HG03060 (cell line): ENCODE measurements around the gene KBTBD4.

Experiments
- ATAC-seq: cut with Tn5 transposase; IDR thresholded peaks from one replicate; pipeline ENCODE4 v1.9.1; 2021; ENCODE audit warnings: low read depth, moderate number of reproducible peaks; ENCODE audit not compliant: unreplicated experiment

KBTBD4 gene

DNA sequence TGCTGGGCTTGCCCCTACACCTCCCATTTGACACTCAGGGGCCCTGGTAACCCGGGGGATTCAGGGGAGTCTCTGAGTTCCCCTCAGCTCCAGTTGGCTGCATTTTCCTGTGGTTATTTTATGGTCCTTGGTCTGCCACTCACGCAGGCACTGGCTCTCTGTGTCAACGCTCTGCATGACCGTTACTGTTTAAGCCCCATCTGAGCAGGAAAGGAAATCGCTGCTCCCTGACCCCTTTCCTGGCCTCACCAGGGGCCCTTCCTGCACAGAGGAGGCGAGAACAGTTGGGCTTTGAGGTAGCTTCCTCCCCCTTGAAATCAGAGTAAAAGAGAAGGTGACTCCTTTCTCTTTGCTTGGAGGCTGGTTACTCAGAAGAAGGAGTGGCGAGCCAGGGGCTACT lies 13.0 kb upstream of the KBTBD4 start:
- ATAC-seq = no peak

- ATAC-seq = no peak
Observed at GRCh38 chr11:47589977-47590861, 11.4 kb upstream of the KBTBD4 start.

- no peak for ATAC-seq
Observed at GRCh38 chr11:47589584-47589976, 10.8 kb upstream of the KBTBD4 start.

DNA sequence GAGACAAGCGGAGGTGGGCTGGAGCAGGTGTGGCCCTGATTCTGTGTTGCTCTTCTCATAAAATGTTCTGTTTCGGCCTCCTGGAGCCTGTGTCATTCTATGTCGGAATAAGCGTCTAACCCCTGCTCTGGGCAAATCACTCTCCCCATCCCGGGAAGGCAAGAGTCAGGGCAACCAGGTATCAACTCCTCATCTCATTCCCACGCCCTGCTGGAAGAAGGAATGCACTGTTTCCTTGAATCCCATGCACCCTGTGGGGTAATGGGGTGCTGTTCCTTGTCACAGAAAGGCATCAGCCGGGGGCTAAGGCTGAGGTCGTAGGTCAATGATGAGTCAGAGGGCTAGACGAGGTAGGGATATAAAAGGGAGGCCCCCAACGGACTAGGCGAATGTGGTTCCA lies 10.3 kb upstream of the KBTBD4 start:
- ATAC-seq = no peak

DNA sequence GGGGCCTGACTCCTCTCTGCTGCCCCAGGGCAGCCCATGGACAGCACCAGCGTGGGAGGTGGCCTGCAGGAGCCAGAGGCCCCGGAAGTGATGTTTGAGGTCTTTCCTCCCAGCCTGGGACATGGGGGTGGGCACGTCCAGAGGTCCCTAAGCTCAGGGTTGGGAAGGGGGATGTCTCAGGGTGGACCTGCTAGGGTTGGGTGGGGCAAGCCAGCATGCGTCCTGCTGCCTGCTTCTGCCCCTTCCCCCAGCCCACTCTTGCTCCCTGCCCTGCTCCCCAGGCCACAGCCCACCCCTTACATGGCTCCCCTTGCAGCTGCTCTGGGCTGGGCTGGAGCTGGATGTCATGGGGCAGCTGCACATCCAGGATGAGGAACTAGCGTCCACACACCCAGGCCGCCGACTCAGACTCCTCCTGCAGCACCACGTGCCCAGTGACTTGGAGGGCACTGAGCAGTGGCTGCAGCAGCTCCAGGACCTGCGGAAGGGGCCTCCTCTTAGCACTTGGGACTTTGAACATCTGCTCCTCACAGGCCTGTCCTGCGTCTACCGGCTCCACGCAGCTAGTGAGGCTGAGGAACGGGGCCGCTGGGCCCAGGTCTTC lies 9.1 kb upstream of the KBTBD4 start:
- no peak for ATAC-seq

GRCh38 chr11:47587039-47587716 lies 8.4 kb upstream of the KBTBD4 start:
- ATAC-seq = no peak

DNA sequence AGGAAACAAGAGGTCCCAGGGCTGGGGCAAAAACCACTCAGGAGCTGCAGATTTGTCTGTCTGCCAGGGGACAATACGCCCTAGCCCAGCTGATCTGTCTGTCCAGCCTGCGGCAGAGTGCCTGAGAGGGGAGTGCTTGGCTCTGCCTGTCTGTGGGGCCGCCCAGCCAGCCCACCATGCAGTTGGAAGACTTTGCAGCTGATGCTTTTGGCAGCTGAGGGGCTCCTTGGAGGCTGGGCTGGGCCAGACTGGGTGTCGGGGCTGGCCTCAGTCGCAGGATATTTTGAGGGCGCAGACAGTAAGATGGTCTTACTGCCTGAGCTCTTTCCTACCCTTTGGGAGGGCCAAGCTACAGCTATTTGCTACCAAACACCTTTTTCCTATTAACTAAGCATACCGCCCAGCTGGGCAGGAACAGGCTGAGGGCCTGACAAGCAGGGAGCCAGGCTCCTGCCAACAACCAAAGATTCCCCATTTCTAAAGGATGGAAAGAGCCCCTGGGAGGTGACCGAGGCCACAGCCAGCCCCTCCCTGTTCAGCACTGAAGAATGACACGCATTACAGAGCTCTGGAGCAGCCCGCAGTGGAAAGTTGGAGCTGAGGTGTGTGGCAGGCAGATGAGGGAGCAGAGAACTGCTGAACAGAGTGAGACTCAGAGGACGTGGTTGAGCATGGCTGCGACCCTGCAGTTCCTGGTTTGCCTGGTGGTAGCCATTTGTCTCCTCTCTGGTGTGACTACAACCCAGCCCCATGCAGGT lies 7.5 kb upstream of the KBTBD4 start, which contains the start of gene FAM180B:
Gene FAM180B (plus strand): TSS at position 581 of the 758 bp plus-strand sequence. CDS start 91 bp downstream, at position 672.
- no peak for ATAC-seq

- ATAC-seq = no peak
Observed at GRCh38 chr11:47583844-47584243, 5.1 kb upstream of the KBTBD4 start.

DNA sequence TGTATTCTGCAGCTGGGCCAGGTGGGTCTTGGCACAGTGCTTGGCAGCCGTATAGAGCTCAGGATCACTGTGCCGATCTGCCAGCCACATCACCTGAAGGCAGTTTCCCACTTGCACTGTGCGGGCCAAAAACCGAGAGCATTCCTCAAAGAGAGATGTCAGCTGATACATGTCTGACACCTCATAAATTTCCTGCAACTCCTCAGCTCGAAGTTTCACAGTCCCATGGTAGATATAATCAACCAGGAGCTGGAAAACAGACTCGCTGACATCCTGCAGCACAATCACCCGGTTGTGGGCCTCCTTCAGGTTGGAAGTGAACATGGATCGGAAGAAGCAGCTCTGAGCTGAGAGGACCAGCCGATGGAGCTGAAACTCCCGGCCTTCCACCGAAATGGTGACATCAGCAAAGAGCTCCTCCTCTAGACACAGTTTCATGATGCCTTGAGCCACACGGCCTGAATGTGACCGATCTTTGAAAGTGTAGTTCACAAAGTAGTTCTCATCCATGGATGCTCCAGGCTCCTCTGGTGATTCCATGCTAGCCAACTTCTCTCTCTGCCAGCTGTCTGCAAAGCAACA lies 1.2 kb downstream of the KBTBD4 start:
- ATAC-seq = no peak

GRCh38 chr11:47573321-47573720 lies 5.4 kb downstream of the KBTBD4 start:
- ATAC-seq = no peak

- no peak for ATAC-seq
Observed at GRCh38 chr11:47572715-47573255, 6.0 kb downstream of the KBTBD4 start.

- no peak for ATAC-seq
Observed at GRCh38 chr11:47571895-47572294, 6.9 kb downstream of the KBTBD4 start.

- ATAC-seq = no peak
Observed at GRCh38 chr11:47571357-47571729, 7.4 kb downstream of the KBTBD4 start.

- ATAC-seq = no peak
Observed at GRCh38 chr11:47570651-47571356, 8.0 kb downstream of the KBTBD4 start.

DNA sequence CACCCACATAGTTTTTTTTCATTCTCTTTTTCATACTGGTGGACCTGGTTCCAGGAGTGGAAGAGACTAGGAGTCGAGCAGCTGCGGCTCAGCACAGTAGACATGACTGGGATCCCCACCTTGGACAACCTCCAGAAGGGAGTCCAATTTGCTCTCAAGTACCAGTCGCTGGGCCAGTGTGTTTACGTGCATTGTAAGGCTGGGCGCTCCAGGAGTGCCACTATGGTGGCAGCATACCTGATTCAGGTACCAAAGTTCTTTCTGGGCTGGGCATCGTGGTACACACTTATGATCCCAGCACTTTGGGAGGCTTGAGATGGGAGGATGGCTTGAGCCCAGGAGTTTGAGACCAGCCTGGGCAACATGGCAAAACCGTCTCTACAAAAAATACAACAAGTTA lies 9.1 kb downstream of the KBTBD4 start:
- no peak for ATAC-seq

DNA sequence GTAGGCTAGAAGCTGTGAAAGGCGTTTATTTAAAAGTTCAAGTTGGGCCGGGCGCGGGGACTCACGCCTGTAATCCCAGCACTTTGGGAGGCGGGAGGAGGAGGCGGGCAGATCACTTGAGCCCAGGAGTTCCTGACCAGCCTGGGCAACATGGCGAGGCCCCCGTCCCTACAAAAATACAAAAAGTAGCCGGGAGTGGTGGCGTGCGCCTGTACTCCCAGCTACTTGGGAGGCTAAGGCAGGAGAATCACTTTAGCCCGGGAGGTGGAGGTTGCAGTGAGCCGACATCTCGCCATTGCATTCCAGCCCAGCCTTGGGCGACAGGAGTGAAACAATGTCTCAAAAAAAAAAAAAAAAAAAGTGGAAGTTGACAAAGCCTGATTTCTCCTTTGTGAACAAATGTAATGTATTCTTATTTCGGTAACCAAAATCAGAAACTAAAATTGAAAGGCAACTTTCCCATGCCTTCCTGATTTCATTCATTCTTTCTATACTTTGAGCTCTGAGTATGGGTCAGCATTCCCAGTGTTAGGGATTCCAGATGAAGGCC lies 12.5 kb downstream of the KBTBD4 start:
- no peak for ATAC-seq

DNA sequence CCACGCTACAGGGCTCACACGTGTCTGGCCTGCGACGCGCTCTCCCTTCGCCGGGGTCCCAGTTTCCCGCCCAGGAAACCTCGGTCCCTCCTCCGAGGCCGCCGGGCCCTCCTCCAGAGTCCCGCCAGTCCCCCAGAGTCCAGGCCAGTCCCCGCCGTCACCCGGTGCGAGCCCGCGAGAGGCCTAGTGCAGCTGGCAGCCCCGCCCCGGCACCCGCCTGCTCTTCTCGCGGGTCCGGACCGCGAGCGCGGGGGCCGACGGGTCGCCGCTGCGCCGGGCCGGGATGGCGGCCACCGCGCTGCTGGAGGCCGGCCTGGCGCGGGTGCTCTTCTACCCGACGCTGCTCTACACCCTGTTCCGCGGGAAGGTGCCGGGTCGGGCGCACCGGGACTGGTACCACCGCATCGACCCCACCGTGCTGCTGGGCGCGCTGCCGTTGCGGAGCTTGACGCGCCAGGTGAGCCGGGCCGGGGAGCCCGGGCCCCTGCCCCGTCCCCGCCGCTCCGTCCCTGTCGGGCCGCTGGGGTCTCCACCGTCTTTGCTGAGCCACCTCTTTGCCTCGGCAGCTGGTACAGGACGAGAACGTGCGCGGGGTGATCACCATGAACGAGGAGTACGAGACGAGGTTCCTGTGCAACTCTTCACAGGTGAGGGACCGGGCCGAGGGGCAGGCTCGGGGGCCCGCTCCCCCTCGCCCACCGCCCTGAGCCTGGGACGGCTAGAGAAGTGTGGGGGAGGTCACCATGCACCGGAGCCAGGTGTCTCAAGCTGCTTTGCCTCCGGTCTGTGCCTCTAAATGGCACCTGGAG lies 13.2 kb downstream of the KBTBD4 start, which contains the start of gene PTPMT1:
Gene PTPMT1 (plus strand): TSS at position 260 of the 809 bp plus-strand sequence. CDS start 24 bp downstream, at position 284.
- ATAC-seq = no peak

- no peak for ATAC-seq
Observed at GRCh38 chr11:47564933-47565339, 13.8 kb downstream of the KBTBD4 start.
